GM18858 (cell line): ENCODE data around the gene SECTM1.

ENCODE experiments used
- ATAC-seq: cut with Tn5 transposase; IDR thresholded peaks from one replicate; pipeline ENCODE4 v1.9.1; 2021; ENCODE audit not compliant: unreplicated experiment

The SECTM1 gene

GRCh38 chr17:82283208-82283749, 50.3 kb downstream of the SECTM1 start:
- ATAC-seq, result no peak

GRCh38 chr17:82282239-82283207, 51.0 kb downstream of the SECTM1 start:
- ATAC-seq, result no peak

- ATAC-seq, result no peak
Observed at GRCh38 chr17:82281502-82282238, 51.9 kb downstream of the SECTM1 start.

- no peak for ATAC-seq
Observed at GRCh38 chr17:82281076-82281475, 52.5 kb downstream of the SECTM1 start.

- no peak for ATAC-seq
Observed at GRCh38 chr17:82280537-82280936, 53.0 kb downstream of the SECTM1 start.

- no peak for ATAC-seq
Observed at GRCh38 chr17:82278786-82279391, 54.7 kb downstream of the SECTM1 start.

GRCh38 chr17:82278308-82278707, 55.3 kb downstream of the SECTM1 start:
- no peak for ATAC-seq

- ATAC-seq, result no peak
Observed at GRCh38 chr17:82277851-82278250, 55.7 kb downstream of the SECTM1 start.

GRCh38 chr17:82276938-82277337, 56.6 kb downstream of the SECTM1 start:
- no peak for ATAC-seq

GRCh38 chr17:82275326-82275725, 58.2 kb downstream of the SECTM1 start:
- ATAC-seq, result no peak

- no peak for ATAC-seq
Observed at GRCh38 chr17:82274134-82275020, 59.2 kb downstream of the SECTM1 start.

- peak; percentile 48 for ATAC-seq
Observed at GRCh38 chr17:82273327-82274133, 60.0 kb downstream of the SECTM1 start, which contains the start of gene CSNK1D. TSS of gene CSNK1D (minus strand) at chr17:82273700. CDS start at chr17:82273381, 319 bp downstream.

GRCh38 chr17:82272495-82273326, 60.9 kb downstream of the SECTM1 start:
- peak; percentile 11 for ATAC-seq

- no peak for ATAC-seq
Observed at GRCh38 chr17:82271401-82271800, 62.2 kb downstream of the SECTM1 start.
